ENCODE measurements around the gene CRIM1. TPM values are rescaled to one million over a fixed set of nuclear protein-coding genes. Genes with fewer than 3 reads are reported as not detected.

The CRIM1 gene
- total RNA-seq, 1 experiment from 2014 or later: 27.6 TPM

GRCh38 chr2:36330473-36331395 is 24.8 kb upstream of the CRIM1 start:
- no peaks in the 10 kb centered on the region for H3K79me1 ChIP-seq (ENCODE audit: insufficient read depth, low read depth, low read length, poor library complexity, severe bottlenecking)
- Mint-ChIP-seq H3K9me3 (no peaks in the 10 kb centered on the region), H3K36me3 (ENCODE audit: insufficient read depth in 1 of 3, low read depth in 3 of 3) (no peaks in the 10 kb centered on the region), H3K4me3 (no peak overlapping the region), H3K4me1 (peaks cover 7 to 12% of the 10 kb centered on the region in 2 experiments), H3K27ac (peak overlapping the region in 1 of 3 experiments; percentile 59; a peak in 2 of 7 replicates), H3K27me3 (ENCODE audit: low read depth) (no peaks in the 10 kb centered on the region)
- no peaks in the 10 kb centered on the region for H3K79me2 ChIP-seq (ENCODE audit: insufficient read depth, low read length)
- no peak overlapping the region for H3K14ac ChIP-seq (ENCODE audit: insufficient read depth, low read length)
- no CpG with 5 or more reads among the region's 3 CpGs for WGBS (ENCODE audit: extremely low coverage, insufficient read length, low lambda C conversion rate)
- no peak overlapping the region for H3K27ac ChIP-seq (ENCODE audit: insufficient read length, low read depth, low read length)
- H4K8ac ChIP-seq (replicated peaks; ENCODE audit: insufficient read length, low read depth, low read length): no peak overlapping the region
- H3K4me2 ChIP-seq (ENCODE audit: insufficient read depth, insufficient read length, low read length): no peak overlapping the region
- no peak overlapping the region for H3K9ac ChIP-seq (ENCODE audit: extremely low read depth, insufficient read length, low read length)
- no peaks in the 10 kb centered on the region; the same call in 1 of the 2 replicates for H3K4me1 ChIP-seq (ENCODE audit: insufficient read depth, low read length)
- no peaks in the 10 kb centered on the region for H3K9me3 ChIP-seq (ENCODE audit: control insufficient read depth, low read depth, low read length)
- no peak overlapping the region for H3T11ph ChIP-seq (ENCODE audit: low read length)
- no peaks in the 10 kb centered on the region for H3K23me2 ChIP-seq (ENCODE audit: insufficient read length, low read depth, low read length, poor library complexity, severe bottlenecking)
- no peak overlapping the region for H2BK20ac ChIP-seq (ENCODE audit: low read depth, low read length, poor library complexity, severe bottlenecking)
- H2AK5ac ChIP-seq (ENCODE audit: insufficient read length, low read length): no peak overlapping the region
- H3K27me3 ChIP-seq (ENCODE audit: insufficient read depth, low read length): no peaks in the 10 kb centered on the region
- H4K5ac ChIP-seq (ENCODE audit: insufficient read length, low read depth, low read length): no peak overlapping the region
- no peak overlapping the region for H3K56ac ChIP-seq (ENCODE audit: insufficient read length, low read depth, low read length)
- no peak overlapping the region for H3K18ac ChIP-seq (ENCODE audit: insufficient read length, low read depth, low read length)
- H4K91ac ChIP-seq (ENCODE audit: insufficient read length, low read depth, low read length): no peak overlapping the region
- H2BK5ac ChIP-seq (ENCODE audit: insufficient read length, low read length): no peak overlapping the region
- no peaks in the 10 kb centered on the region for H4K20me1 ChIP-seq (ENCODE audit: control insufficient read depth, insufficient read depth, insufficient read length)
- H2BK120ac ChIP-seq (ENCODE audit: low read depth, low read length, poor library complexity, severe bottlenecking): no peak overlapping the region
- H2BK12ac ChIP-seq (ENCODE audit: insufficient read length, low read depth, low read length): no peak overlapping the region
- TF ChIP-seq, protein P1, sequence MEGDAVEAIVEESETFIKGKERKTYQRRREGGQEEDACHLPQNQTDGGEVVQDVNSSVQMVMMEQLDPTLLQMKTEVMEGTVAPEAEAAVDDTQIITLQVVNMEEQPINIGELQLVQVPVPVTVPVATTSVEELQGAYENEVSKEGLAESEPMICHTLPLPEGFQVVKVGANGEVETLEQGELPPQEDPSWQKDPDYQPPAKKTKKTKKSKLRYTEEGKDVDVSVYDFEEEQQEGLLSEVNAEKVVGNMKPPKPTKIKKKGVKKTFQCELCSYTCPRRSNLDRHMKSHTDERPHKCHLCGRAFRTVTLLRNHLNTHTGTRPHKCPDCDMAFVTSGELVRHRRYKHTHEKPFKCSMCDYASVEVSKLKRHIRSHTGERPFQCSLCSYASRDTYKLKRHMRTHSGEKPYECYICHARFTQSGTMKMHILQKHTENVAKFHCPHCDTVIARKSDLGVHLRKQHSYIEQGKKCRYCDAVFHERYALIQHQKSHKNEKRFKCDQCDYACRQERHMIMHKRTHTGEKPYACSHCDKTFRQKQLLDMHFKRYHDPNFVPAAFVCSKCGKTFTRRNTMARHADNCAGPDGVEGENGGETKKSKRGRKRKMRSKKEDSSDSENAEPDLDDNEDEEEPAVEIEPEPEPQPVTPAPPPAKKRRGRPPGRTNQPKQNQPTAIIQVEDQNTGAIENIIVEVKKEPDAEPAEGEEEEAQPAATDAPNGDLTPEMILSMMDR (conservative IDR thresholded peaks at IDR 0.05): no peak
- no peak overlapping the region for H3K23ac ChIP-seq (ENCODE audit: insufficient read length, low read depth, low read length)
- no peak for DNase-seq
- H2BK15ac ChIP-seq (ENCODE audit: low read depth, low read length): no peak overlapping the region
- no peak overlapping the region for H2AFZ ChIP-seq (ENCODE audit: low read length)
- H3K4ac ChIP-seq (ENCODE audit: low read depth, low read length): no peak overlapping the region; the same call in 1 of the 2 replicates
